HG03025 (cell line): ENCODE results near the gene POLR3E.
"Not testable (repeated sequence)": the region's sequence is repeated elsewhere in the genome, so short reads cannot be mapped to it uniquely, and the experiment has no call there.

Source experiments
- ATAC-seq: cut with Tn5 transposase; IDR thresholded peaks from one replicate; pipeline ENCODE4 v1.9.1; 2021; ENCODE audit warnings: mild to moderate bottlenecking, moderate library complexity; ENCODE audit not compliant: unreplicated experiment, low FRiP score

POLR3E gene

GRCh38 chr16:22356930-22357634, 59.9 kb downstream of the POLR3E start:
- no peak for ATAC-seq

- no peak for ATAC-seq
Observed at GRCh38 chr16:22357635-22357971, 60.4 kb downstream of the POLR3E start.

- ATAC-seq, result no peak
Observed at GRCh38 chr16:22358000-22358399, 60.8 kb downstream of the POLR3E start.

GRCh38 chr16:22359679-22360078, 62.5 kb downstream of the POLR3E start:
- no peak for ATAC-seq

GRCh38 chr16:22360963-22361659, 63.9 kb downstream of the POLR3E start:
- ATAC-seq, result no peak

- no peak for ATAC-seq
Observed at GRCh38 chr16:22364241-22364640, 67.0 kb downstream of the POLR3E start.

GRCh38 chr16:22366371-22366770, 69.2 kb downstream of the POLR3E start:
- ATAC-seq, result no peak

- no peak for ATAC-seq
Observed at GRCh38 chr16:22366889-22367288, 69.7 kb downstream of the POLR3E start.

GRCh38 chr16:22368200-22368826, 71.1 kb downstream of the POLR3E start:
- ATAC-seq, result not testable (repeated sequence)

- ATAC-seq, result no peak
Observed at GRCh38 chr16:22369221-22369811, 72.1 kb downstream of the POLR3E start.

GRCh38 chr16:22370038-22370820, 73.0 kb downstream of the POLR3E start:
- ATAC-seq, result no peak

GRCh38 chr16:22372882-22373661, 75.9 kb downstream of the POLR3E start:
- no peak for ATAC-seq

- peak; percentile 7 for ATAC-seq
Observed at GRCh38 chr16:22373662-22374310, 76.6 kb downstream of the POLR3E start.

- peak; percentile 91 for ATAC-seq
Observed at GRCh38 chr16:22374311-22375116, 77.3 kb downstream of the POLR3E start, which contains the start of gene CDR2. Gene CDR2 (minus strand): TSS chr16:22374619. CDS start chr16:22374309, 310 bp downstream.

GRCh38 chr16:22375117-22375962, 78.1 kb downstream of the POLR3E start:
- no peak for ATAC-seq

- ATAC-seq, result no peak
Observed at GRCh38 chr16:22375963-22376640, 78.9 kb downstream of the POLR3E start.

GRCh38 chr16:22379656-22380055, 82.4 kb downstream of the POLR3E start:
- ATAC-seq, result no peak
